Loucy (cell line): ENCODE measurements around the gene MEF2C.

ENCODE experiments used
- H2AFZ ChIP-seq: fragments of 200-600 bp; sonication (generic); 2 replicates; pipeline ENCODE4 v1.6.0; 2016; ENCODE audit warnings: antibody characterized with exemption, mild to moderate bottlenecking, low read length, moderate library complexity
- H3F3A ChIP-seq: fragments of 200-600 bp; 2 replicates; pipeline ENCODE4 v1.6.0; 2016; ENCODE audit warnings: antibody characterized with exemption, low read depth, mild to moderate bottlenecking
- H3K27me3 ChIP-seq: fragments of 200-600 bp; sonication (generic); 2 replicates; pipeline ENCODE4 v1.6.1; 2014; ENCODE audit warnings: low read length, mild to moderate bottlenecking; ENCODE audit not compliant: insufficient read depth, poor library complexity, severe bottlenecking
- H3K36me3 ChIP-seq: fragments of 200-600 bp; sonication (generic); 2 replicates; pipeline ENCODE4 v1.6.1; 2016; ENCODE audit warnings: low read length; ENCODE audit not compliant: insufficient read depth
- H3K4me1 ChIP-seq: fragments of 200-600 bp; sonication (generic); 2 replicates; pipeline ENCODE4 v1.5.1; 2014; ENCODE audit warnings: low read length, mild to moderate bottlenecking; ENCODE audit not compliant: insufficient read depth, poor library complexity, severe bottlenecking
- H3K4me2 ChIP-seq: fragments of 200-600 bp; sonication (generic); 2 replicates; pipeline ENCODE4 v1.6.0; 2014; ENCODE audit warnings: antibody characterized with exemption, low read length, low read depth, mild to moderate bottlenecking; ENCODE audit not compliant: poor library complexity, severe bottlenecking
- H3K4me3 ChIP-seq: fragments of 200-600 bp; sonication (generic); 2 replicates; pipeline ENCODE4 v1.5.1; 2014; ENCODE audit warnings: low read length, mild to moderate bottlenecking, mixed read lengths; ENCODE audit not compliant: poor library complexity, severe bottlenecking
- H3K79me2 ChIP-seq: fragments of 200-600 bp; sonication (generic); 2 replicates; pipeline ENCODE4 v1.6.1; 2014; ENCODE audit warnings: low read length; ENCODE audit not compliant: insufficient read depth
- H3K9ac ChIP-seq: fragments of 200-600 bp; sonication (generic); 2 replicates; pipeline ENCODE4 v1.6.0; 2014; ENCODE audit warnings: mild to moderate bottlenecking, low read depth, low read length, moderate library complexity; ENCODE audit not compliant: poor library complexity, severe bottlenecking
- H3K9me2 ChIP-seq: fragments of 200-600 bp; sonication (generic); replicated peaks from 2 replicates; pipeline ENCODE4 v1.6.1; 2016; ENCODE audit warnings: low read depth, low read length, mixed read lengths
- H3K9me3 ChIP-seq: fragments of 200-600 bp; sonication (generic); 2 replicates; pipeline ENCODE4 v1.6.1; 2014; ENCODE audit warnings: mild to moderate bottlenecking, antibody characterized with exemption, low read length, low read depth; ENCODE audit not compliant: insufficient read depth
- H4K20me1 ChIP-seq: fragments of 200-600 bp; sonication (generic); 2 replicates; pipeline ENCODE4 v1.6.0; 2014; ENCODE audit warnings: antibody characterized with exemption, low read length, mild to moderate bottlenecking; ENCODE audit not compliant: insufficient read depth, poor library complexity, severe bottlenecking
- CTCF ChIP-seq: fragments of 200-600 bp; sonication (generic); conservative IDR thresholded peaks from 2 replicates; pipeline ENCODE4 v1.5.1; 2014; ENCODE audit warnings: mild to moderate bottlenecking, antibody characterized with exemption, low read length
- EZH2phosphoT487 ChIP-seq: fragments of 200-600 bp; IDR thresholded peaks from 2 replicates; pipeline ENCODE4 v1.6.1; 2018; ENCODE audit warnings: antibody characterized with exemption, mild to moderate bottlenecking, moderate library complexity, borderline replicate concordance

Gene MEF2C

DNA sequence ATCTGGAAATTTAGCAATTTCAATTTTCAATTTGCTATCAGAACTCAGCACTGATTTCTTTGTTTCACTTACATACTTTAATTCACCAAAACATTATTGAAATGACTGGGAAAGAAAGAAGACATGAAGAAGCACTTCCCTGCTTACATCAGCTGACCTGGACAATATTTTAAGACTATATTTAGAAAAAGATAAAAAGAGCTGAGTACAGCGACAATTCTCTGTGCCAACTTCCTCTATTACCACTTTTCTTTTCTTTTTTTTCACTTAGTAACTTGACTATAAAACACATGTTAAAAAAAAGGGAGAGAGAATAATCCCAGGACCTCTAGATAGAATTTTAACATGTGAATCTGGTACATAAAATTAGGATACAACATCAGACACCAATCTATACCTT, 35.6 kb downstream of the MEF2C start:
- Histone ChIP-seq H3K9me2 (no peaks in the 10 kb centered on the region), H4K20me1 (no peaks in the 10 kb centered on the region), H3K9ac (no peak overlapping the region), H3K27me3 (no peaks in the 10 kb centered on the region), H2AFZ (no peak overlapping the region), H3K4me2 (no peak overlapping the region), H3K4me1 (peaks cover 9% of the 10 kb centered on the region), H3K4me3 (no peak overlapping the region), H3K36me3 (no peaks in the 10 kb centered on the region), H3K79me2 (no peaks in the 10 kb centered on the region), H3K9me3 (no peaks in the 10 kb centered on the region), H3F3A (no peaks in the 10 kb centered on the region)
- TF ChIP-seq EZH2phosphoT487 (no peak), CTCF (no peak)

DNA sequence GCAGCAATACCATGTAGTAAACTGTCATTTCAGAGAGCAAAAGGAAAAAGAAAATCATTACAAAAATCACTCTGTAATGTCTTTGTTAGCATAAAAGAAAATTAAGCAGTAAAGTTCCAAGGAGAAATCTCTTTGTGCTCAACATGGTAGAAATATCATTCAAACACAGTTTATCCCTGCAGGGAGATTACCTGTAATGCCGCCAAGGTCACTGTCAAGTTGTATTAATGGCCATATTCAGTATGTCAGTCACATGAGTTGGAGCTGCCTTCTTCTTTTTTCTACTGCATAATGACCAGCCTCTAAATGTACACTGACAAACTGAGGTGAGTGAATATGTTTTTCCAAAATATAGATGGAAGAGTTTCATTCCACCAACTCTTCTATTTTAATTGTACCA, 36.5 kb downstream of the MEF2C start:
- TF ChIP-seq CTCF (no peak), EZH2phosphoT487 (no peak)
- Histone ChIP-seq H3K9me2 (no peaks in the 10 kb centered on the region), H2AFZ (no peak overlapping the region), H3K9me3 (no peaks in the 10 kb centered on the region), H3K4me3 (no peak overlapping the region), H3K79me2 (no peaks in the 10 kb centered on the region), H3F3A (no peaks in the 10 kb centered on the region), H3K4me2 (no peak overlapping the region), H4K20me1 (no peaks in the 10 kb centered on the region), H3K27me3 (no peaks in the 10 kb centered on the region), H3K4me1 (peaks cover 9% of the 10 kb centered on the region), H3K9ac (no peak overlapping the region), H3K36me3 (no peaks in the 10 kb centered on the region)

- H3K79me2 ChIP-seq = no peaks in the 10 kb centered on the region
- TF ChIP-seq CTCF (no peak), EZH2phosphoT487 (no peak)
- H3F3A ChIP-seq = no peaks in the 10 kb centered on the region
- H3K4me2 ChIP-seq = no peak overlapping the region
- no peaks in the 10 kb centered on the region for H3K27me3 ChIP-seq
- peaks cover 9% of the 10 kb centered on the region for H3K4me1 ChIP-seq
- no peaks in the 10 kb centered on the region for H3K36me3 ChIP-seq
- H3K9me3 ChIP-seq = no peaks in the 10 kb centered on the region
- H4K20me1 ChIP-seq = no peaks in the 10 kb centered on the region
- H3K9me2 ChIP-seq = no peaks in the 10 kb centered on the region
- H2AFZ ChIP-seq = no peak overlapping the region
- H3K9ac ChIP-seq = no peak overlapping the region
- H3K4me3 ChIP-seq = no peak overlapping the region
Observed at GRCh38 chr5:88845081-88845697, 37.8 kb downstream of the MEF2C start.
